B cell (primary cell): ENCODE results near the gene UTP15. TPM values are rescaled to one million over a fixed set of nuclear protein-coding genes. Genes with fewer than 3 reads are reported as not detected.
A peak's percentile ranks its signal among the peaks of the same experiment; 100 is the strongest.

ENCODE experiments used
- ATAC-seq: fragments of 200-7000 bp; cut with Tn5 transposase; one replicate; pipeline ENCODE4 v1.10.0; 2021; ENCODE audit warnings: low read depth, mild to moderate bottlenecking, moderate number of reproducible peaks, moderate library complexity
- CTCF ChIA-PET: fragments of 350-600 bp; sonication (Branson Sonifier 250); formaldehyde crosslinking; loops from one replicate; lab custom pipeline; 2021; ENCODE audit warnings: antibody characterized with exemption, inconsistent platforms; lab: Charles Lee
- POLR2A ChIA-PET: fragments of 350-600 bp; sonication (Branson Sonifier 250); formaldehyde crosslinking; loops from one replicate; lab custom pipeline; 2021; ENCODE audit warnings: antibody characterized with exemption; lab: Charles Lee
- DNase-seq: peaks from one replicate; pipeline ENCODE4 v3.0.0; 2013
- H2AFZ ChIP-seq: 2 replicates; pipeline ENCODE4 v1.6.1; 2012; ENCODE audit warnings: mild to moderate bottlenecking, low read depth, low read length; ENCODE audit not compliant: insufficient read depth, poor library complexity, severe bottlenecking
- H3K27ac ChIP-seq, 2 donors: 1 replicate in 1 of 2; 2 replicates in 1 of 2; pipeline ENCODE4 v1.5.1; 2012 to 2013; ENCODE audit warnings: low read length in 2 of 2, mild to moderate bottlenecking in 2 of 2, moderate library complexity in 1 of 2
- H3K27me3 ChIP-seq, 4 experiments: fragments of 200-600 bp in 1 of 4; sonication (generic) in 1 of 4; replicated peaks in 1 of 4; 1 replicate in 2 of 4; 2 replicates in 2 of 4; pipeline versions ENCODE4 v1.6.1 to v1.7.0; 2013 to 2016; ENCODE audit warnings: low read length in 3 of 4, mild to moderate bottlenecking in 2 of 4, mixed read lengths in 1 of 4, moderate library complexity in 1 of 4; ENCODE audit not compliant: insufficient read depth in 4 of 4, control insufficient read depth in 3 of 4; ENCODE audit errors: control extremely low read depth in 1 of 4
- H3K36me3 ChIP-seq, 2 experiments: replicated peaks in 1 of 2; 1 replicate in 1 of 2; 2 replicates in 1 of 2; pipeline versions ENCODE4 v1.6.1 to v1.7.1; 2013; ENCODE audit warnings: low read length in 1 of 2; ENCODE audit not compliant: insufficient read depth in 2 of 2, control insufficient read depth in 1 of 2; ENCODE audit errors: control extremely low read depth in 1 of 2, extremely low read depth in 1 of 2
- H3K4me1 ChIP-seq, 2 donors: fragments of 200-600 bp in 1 of 2; sonication (generic) in 1 of 2; 1 replicate in 1 of 2; 2 replicates in 1 of 2; pipeline versions ENCODE4 v1.5.1 to v1.6.1; 2013 to 2017; ENCODE audit warnings: low read length in 2 of 2; ENCODE audit not compliant: control insufficient read depth in 2 of 2, insufficient read depth in 2 of 2
- H3K4me2 ChIP-seq: replicated peaks from 2 replicates; pipeline ENCODE3; 2012; ENCODE audit warnings: mild to moderate bottlenecking, low read depth, low read length; ENCODE audit not compliant: poor library complexity, severe bottlenecking
- H3K4me3 ChIP-seq, 5 experiments: fragments of 200-600 bp in 1 of 5; sonication (generic) in 1 of 5; 1 replicate in 3 of 5; 2 replicates in 2 of 5; pipeline versions ENCODE4 v1.5.1 to v1.7.0; 2011 to 2016; ENCODE audit warnings: low read length in 4 of 5, mild to moderate bottlenecking in 4 of 5, low read depth in 2 of 5, control low read depth in 1 of 5, moderate library complexity in 1 of 5; ENCODE audit not compliant: insufficient read depth in 1 of 5; ENCODE audit errors: control extremely low read depth in 1 of 5, extremely low read depth in 1 of 5
- H3K79me2 ChIP-seq: fragments of 200-600 bp; sonication (generic); one replicate; pipeline ENCODE4 v1.6.0; 2016; ENCODE audit warnings: low read length; ENCODE audit not compliant: control insufficient read depth, insufficient read depth
- H3K9ac ChIP-seq: fragments of 200-600 bp; sonication (generic); 2 replicates; pipeline ENCODE4 v1.6.1; 2017; ENCODE audit warnings: mild to moderate bottlenecking, low read length, moderate library complexity
- H3K9me3 ChIP-seq, 3 donors: one replicate each; pipeline versions ENCODE4 v1.6.1 to v1.7.1; 2013; ENCODE audit warnings: low read length in 2 of 3; ENCODE audit not compliant: control insufficient read depth in 2 of 3, insufficient read depth in 1 of 3; ENCODE audit errors: control extremely low read depth in 1 of 3
- H4K20me1 ChIP-seq: 2 replicates; pipeline ENCODE4 v1.6.0; 2012; ENCODE audit warnings: mild to moderate bottlenecking, low read length; ENCODE audit not compliant: insufficient read depth, control insufficient read depth, poor library complexity, severe bottlenecking
- H3K27ac Mint-ChIP-seq: one replicate; pipeline ENCODE4 v1.8.0; 2021; ENCODE audit warnings: mixed read lengths
- H3K27me3 Mint-ChIP-seq: one replicate; pipeline ENCODE4 v1.8.0; 2021; ENCODE audit warnings: mixed read lengths
- H3K4me1 Mint-ChIP-seq: one replicate; pipeline ENCODE4 v1.8.0; 2021; ENCODE audit warnings: mixed read lengths
- H3K4me3 Mint-ChIP-seq: one replicate; pipeline ENCODE4 v1.8.0; 2021; ENCODE audit warnings: mixed read lengths
- H3K9me3 Mint-ChIP-seq: one replicate; pipeline ENCODE4 v1.8.0; 2022; ENCODE audit warnings: mixed read lengths; ENCODE audit not compliant: insufficient read depth
- CTCF ChIP-seq: fragments of 200-600 bp; IDR thresholded peaks from one replicate; pipeline ENCODE4 v1.8.0; 2022; ENCODE audit warnings: antibody characterized with exemption, mild to moderate bottlenecking
- EZH2 ChIP-seq: IDR thresholded peaks from 2 replicates; pipeline ENCODE4 v1.6.1; 2012; ENCODE audit warnings: borderline replicate concordance, low read depth, mild to moderate bottlenecking, moderate library complexity, low read length; ENCODE audit not compliant: insufficient read depth, poor library complexity, severe bottlenecking
- WGBS: methylation state at CpG from one replicate; pipeline ENCODE4 v1.1.5; 2013; ENCODE audit warnings: missing lambda C conversion rate; ENCODE audit not compliant: insufficient coverage; 5-methylcytosine and 5-hydroxymethylcytosine counted together
- intact Hi-C: fragments of 100-400 bp; cut with micrococcal nuclease; formaldehyde crosslinking; loops from one replicate; pipeline ENCODE4 v1.10.0; 2022
- polyA plus RNA-seq: library from polyadenylated mRNA; depleted of rRNA; stranded (reverse); fragments of >200 nt; gene quantifications from 2 replicates; pipeline ENCODE4 v1.2.3, GENCODE V29; 2012
- total RNA-seq, 2 donors: library from RNA; stranded (reverse); fragments of 120-200 nt in 1 of 2; gene quantifications; 1 replicate in 1 of 2; 2 replicates in 1 of 2; pipeline versions ENCODE4 v1.2.3 to v1.2.4, GENCODE V29; 2013 to 2022

UTP15 gene
- total and polyA plus RNA-seq, 2 donors (not counting 1 experiment from before 2014, with no cell fraction given): 17.1 to 25.3 TPM

DNA sequence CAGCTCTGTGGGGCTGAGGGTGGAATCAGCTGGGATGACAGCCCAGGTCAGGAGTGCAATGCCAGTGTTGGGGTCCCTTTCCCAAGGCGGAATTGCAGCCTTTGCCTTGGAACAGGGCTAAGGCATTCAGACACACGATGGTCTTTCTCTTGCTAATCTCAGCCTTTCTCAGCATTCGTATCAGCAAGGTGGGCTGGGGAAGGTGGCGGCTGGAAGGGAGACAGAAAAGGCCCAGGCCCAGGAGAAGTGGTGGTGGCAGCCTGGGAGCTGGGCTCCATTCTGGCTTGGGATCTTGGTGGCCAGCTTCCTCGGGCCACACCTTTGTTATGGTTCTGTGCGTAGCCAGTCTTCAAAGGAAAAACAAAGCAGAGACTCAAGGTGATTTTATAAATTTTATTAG is 59.3 kb downstream of the UTP15 start:
- TF ChIP-seq CTCF: no peak
- no peak for TF ChIP-seq EZH2
- Mint-ChIP-seq H3K4me1 (peaks cover 3% of the 10 kb centered on the region), H3K4me3 (peak overlapping the region; percentile 7), H3K27me3 (peaks cover 56% of the 10 kb centered on the region), H3K27ac (no peak overlapping the region), H3K9me3 (no peaks in the 10 kb centered on the region)
- Histone ChIP-seq H3K4me1 (peaks cover 0 to 7% of the 10 kb centered on the region in 2 donors), H3K9me3 (no peaks in the 10 kb centered on the region), H3K4me2 (no peak overlapping the region), H3K36me3 (no peaks in the 10 kb centered on the region), H4K20me1 (no peaks in the 10 kb centered on the region), H3K9ac (no peak overlapping the region), H2AFZ (no peak overlapping the region), H3K27ac (no peak overlapping the region), H3K79me2 (no peaks in the 10 kb centered on the region), H3K4me3 (no peak overlapping the region), H3K27me3 (peaks cover 0 to 20% (median 12%) of the 10 kb centered on the region in 4 experiments)
- ATAC-seq: no peak
- CTCF ChIA-PET: no interaction called here
- intact Hi-C loops: no loop called here
- POLR2A ChIA-PET: no interaction called here
- no peak for DNase-seq
- 87% methylated on average over 4 of the region's 6 CpGs for WGBS

DNA sequence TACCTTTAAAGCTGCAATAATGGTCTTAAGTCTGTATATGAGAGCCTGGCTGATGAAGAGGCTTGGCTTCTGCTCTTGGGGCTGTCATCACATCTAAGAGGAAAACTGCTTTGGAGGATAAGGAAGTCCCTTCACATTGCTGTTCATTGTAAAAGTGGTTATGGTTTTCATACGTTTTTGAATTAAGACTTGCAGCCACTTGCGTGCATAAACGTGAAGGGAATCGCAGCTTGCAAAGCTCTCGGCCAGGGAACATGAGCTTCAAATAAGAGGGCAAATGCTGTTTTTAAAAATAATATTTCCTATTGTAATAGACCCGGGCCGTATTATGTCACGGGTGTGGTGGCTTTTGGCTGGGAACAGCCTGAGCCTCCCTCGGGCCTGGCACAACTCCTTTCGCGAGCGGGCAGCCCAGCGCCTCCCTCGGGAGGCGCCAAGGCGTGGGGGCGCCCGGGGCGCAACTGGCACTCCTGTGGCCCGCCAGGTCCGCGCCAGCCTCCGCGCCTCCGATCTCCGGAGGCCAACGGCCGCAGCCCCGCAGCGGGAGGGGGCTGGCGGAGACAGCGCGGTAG is 59.9 kb downstream of the UTP15 start:
- peaks cover 3% of the 10 kb centered on the region for H3K4me1 Mint-ChIP-seq
- H3K79me2 ChIP-seq: no peaks in the 10 kb centered on the region
- peaks cover 56% of the 10 kb centered on the region for H3K27me3 Mint-ChIP-seq
- peaks cover 0 to 7% of the 10 kb centered on the region in 2 donors for H3K4me1 ChIP-seq
- no peak overlapping the region for H3K9ac ChIP-seq
- ChIA-PET CTCF (no interaction called here), POLR2A (no interaction called here)
- 2% methylated on average over 31 of the region's 33 CpGs for WGBS
- no peaks in the 10 kb centered on the region for H4K20me1 ChIP-seq
- H3K9me3 ChIP-seq: no peaks in the 10 kb centered on the region
- no peaks in the 10 kb centered on the region for H3K9me3 Mint-ChIP-seq
- peak overlapping the region; percentile 49 for H2AFZ ChIP-seq
- peak overlapping the region; percentile 68 for H3K4me2 ChIP-seq
- ATAC-seq: no peak
- peak overlapping the region; percentile 78 for H3K4me3 Mint-ChIP-seq
- H3K27ac Mint-ChIP-seq: no peak overlapping the region
- H3K4me3 ChIP-seq: peak overlapping the region in 2 of 5 experiments; percentile 9 to 29
- H3K36me3 ChIP-seq: no peaks in the 10 kb centered on the region
- no peak overlapping the region for H3K27ac ChIP-seq
- intact Hi-C loops: no loop called here
- H3K27me3 ChIP-seq: peaks cover 0 to 20% (median 12%) of the 10 kb centered on the region in 4 experiments
- DNase-seq: no peak
- TF ChIP-seq CTCF (no peak), EZH2 (no peak)
